H9 (cell line): Measurements from ENCODE around the gene ECE2. TPM values are rescaled to one million over a fixed set of nuclear protein-coding genes. Genes with fewer than 3 reads are reported as not detected.

Source experiments
- DNase-seq: peaks from one replicate; pipeline ENCODE4 v3.0.0-alpha.2; 2017
- H2AFZ ChIP-seq: one replicate; pipeline ENCODE4 v1.6.1; 2013; ENCODE audit warnings: mild to moderate bottlenecking, low read length, control low read depth, moderate library complexity
- H2AK5ac ChIP-seq: 2 replicates; pipeline ENCODE4 v1.6.1; 2013; ENCODE audit warnings: low read length, control low read depth, mixed read lengths; ENCODE audit not compliant: insufficient read length
- H2BK120ac ChIP-seq: one replicate; pipeline ENCODE4 v1.6.1; 2013; ENCODE audit warnings: low read depth, mild to moderate bottlenecking, low read length, control low read depth, inconsistent platforms; ENCODE audit not compliant: poor library complexity, severe bottlenecking
- H2BK12ac ChIP-seq: 2 replicates; pipeline ENCODE4 v1.6.1; 2013; ENCODE audit warnings: low read length, control low read depth, mixed read lengths, low read depth; ENCODE audit not compliant: insufficient read length
- H2BK15ac ChIP-seq: 2 replicates; pipeline ENCODE4 v1.6.1; 2013; ENCODE audit warnings: low read depth, low read length, control low read depth
- H2BK20ac ChIP-seq: one replicate; pipeline ENCODE4 v1.6.1; 2013; ENCODE audit warnings: low read depth, mild to moderate bottlenecking, low read length, control low read depth, inconsistent platforms; ENCODE audit not compliant: poor library complexity, severe bottlenecking
- H2BK5ac ChIP-seq: 2 replicates; pipeline ENCODE4 v1.6.1; 2013; ENCODE audit warnings: low read length, control low read depth, mixed read lengths; ENCODE audit not compliant: insufficient read length
- H3K14ac ChIP-seq: 2 replicates; pipeline ENCODE4 v1.6.1; 2013; ENCODE audit warnings: low read length, control low read depth; ENCODE audit not compliant: insufficient read depth
- H3K18ac ChIP-seq: 2 replicates; pipeline ENCODE4 v1.6.1; 2013; ENCODE audit warnings: low read depth, mild to moderate bottlenecking, mixed read lengths, low read length, control low read depth; ENCODE audit not compliant: insufficient read length
- H3K23ac ChIP-seq: 2 replicates; pipeline ENCODE4 v1.6.1; 2013; ENCODE audit warnings: low read length, control low read depth, mixed read lengths, low read depth; ENCODE audit not compliant: insufficient read length
- H3K23me2 ChIP-seq: 2 replicates; pipeline ENCODE4 v1.6.1; 2013; ENCODE audit warnings: low read depth, mild to moderate bottlenecking, mixed read lengths, low read length, control low read depth; ENCODE audit not compliant: insufficient read length, poor library complexity, severe bottlenecking
- H3K27ac ChIP-seq: 2 replicates; pipeline ENCODE4 v1.5.1; 2013; ENCODE audit warnings: low read length, control low read depth, mixed read lengths, low read depth; ENCODE audit not compliant: insufficient read length
- H3K27me3 ChIP-seq: 2 replicates; pipeline ENCODE4 v1.6.1; 2013; ENCODE audit warnings: low read length, control low read depth, inconsistent platforms; ENCODE audit not compliant: insufficient read depth
- H3K4ac ChIP-seq: 2 replicates; pipeline ENCODE4 v1.6.1; 2013; ENCODE audit warnings: low read depth, mild to moderate bottlenecking, control low read depth, inconsistent platforms, low read length, moderate library complexity
- H3K4me1 ChIP-seq: 2 replicates; pipeline ENCODE4 v1.6.1; 2013; ENCODE audit warnings: low read length, control low read depth, inconsistent platforms; ENCODE audit not compliant: insufficient read depth
- H3K4me2 ChIP-seq: 2 replicates; pipeline ENCODE4 v1.6.1; 2013; ENCODE audit warnings: low read length, control low read depth, mixed read lengths; ENCODE audit not compliant: insufficient read length, insufficient read depth
- H3K56ac ChIP-seq: 2 replicates; pipeline ENCODE4 v1.6.1; 2013; ENCODE audit warnings: low read depth, mild to moderate bottlenecking, mixed read lengths, low read length, control low read depth; ENCODE audit not compliant: insufficient read length
- H3K79me1 ChIP-seq: 2 replicates; pipeline ENCODE4 v1.6.1; 2013; ENCODE audit warnings: low read depth, mild to moderate bottlenecking, moderate library complexity, low read length, control low read depth, inconsistent platforms; ENCODE audit not compliant: insufficient read depth, poor library complexity, severe bottlenecking
- H3K79me2 ChIP-seq: 2 replicates; pipeline ENCODE4 v1.6.1; 2013; ENCODE audit warnings: low read length, control low read depth, inconsistent platforms; ENCODE audit not compliant: insufficient read depth
- H3K9ac ChIP-seq: 2 replicates; pipeline ENCODE4 v1.6.1; 2013; ENCODE audit warnings: low read length, control low read depth, mixed read lengths; ENCODE audit not compliant: insufficient read length; ENCODE audit errors: extremely low read depth
- H3K9me3 ChIP-seq: one replicate; pipeline ENCODE4 v1.6.1; 2013; ENCODE audit warnings: low read depth, low read length, inconsistent platforms; ENCODE audit not compliant: control insufficient read depth
- H3T11ph ChIP-seq: one replicate; pipeline ENCODE4 v1.6.1; 2013; ENCODE audit warnings: mild to moderate bottlenecking, low read length, control low read depth, inconsistent platforms
- H4K20me1 ChIP-seq: one replicate; pipeline ENCODE4 v1.6.1; 2013; ENCODE audit not compliant: control insufficient read depth, insufficient read length, insufficient read depth
- H4K5ac ChIP-seq: 2 replicates; pipeline ENCODE4 v1.6.1; 2013; ENCODE audit warnings: low read depth, mild to moderate bottlenecking, mixed read lengths, low read length, control low read depth; ENCODE audit not compliant: insufficient read length
- H4K8ac ChIP-seq: replicated peaks from 2 replicates; pipeline ENCODE4 v1.6.1; 2013; ENCODE audit warnings: low read length, control low read depth, mixed read lengths, low read depth; ENCODE audit not compliant: insufficient read length
- H4K91ac ChIP-seq: 2 replicates; pipeline ENCODE4 v1.6.1; 2013; ENCODE audit warnings: low read depth, mild to moderate bottlenecking, moderate library complexity, mixed read lengths, low read length, control low read depth; ENCODE audit not compliant: insufficient read length
- H3K27ac Mint-ChIP-seq, 3 experiments: 2 replicates in 2 of 3; 3 replicates in 1 of 3; pipeline ENCODE4 v1.8.0; 2020 to 2021; ENCODE audit warnings: mixed read lengths in 3 of 3, mild to moderate bottlenecking in 1 of 3, moderate library complexity in 1 of 3
- H3K27me3 Mint-ChIP-seq: 2 replicates; pipeline ENCODE4 v1.8.0; 2021; ENCODE audit warnings: low read depth, mild to moderate bottlenecking, moderate library complexity, mixed read lengths
- H3K36me3 Mint-ChIP-seq, 3 experiments: 2 replicates in 2 of 3; 3 replicates in 1 of 3; pipeline ENCODE4 v1.8.0; 2020 to 2021; ENCODE audit warnings: low read depth in 3 of 3, mixed read lengths in 3 of 3; ENCODE audit not compliant: insufficient read depth in 1 of 3
- H3K4me1 Mint-ChIP-seq, 2 experiments: 2 replicates each; pipeline ENCODE4 v1.8.0; 2020; ENCODE audit warnings: mixed read lengths in 2 of 2
- H3K4me3 Mint-ChIP-seq, 2 experiments: 2 replicates in 1 of 2; 3 replicates in 1 of 2; pipeline ENCODE4 v1.8.0; 2020 to 2021; ENCODE audit warnings: mild to moderate bottlenecking in 2 of 2, mixed read lengths in 2 of 2, moderate library complexity in 1 of 2
- H3K9me3 Mint-ChIP-seq, 2 experiments: 2 replicates in 1 of 2; 3 replicates in 1 of 2; pipeline ENCODE4 v1.8.0; 2020; ENCODE audit warnings: mild to moderate bottlenecking in 2 of 2, mixed read lengths in 2 of 2, moderate library complexity in 1 of 2
- CTCF ChIP-seq: fragments of 200-600 bp; sonication (generic); conservative IDR thresholded peaks from 3 replicates; pipeline ENCODE4 v1.8.0; 2021; ENCODE audit warnings: antibody characterized with exemption, mild to moderate bottlenecking
- WGBS: extraction: QIAGEN DNeasy Blood & Tissue Kit; methylation state at CpG from one replicate; pipeline ENCODE4 v1.1.7; 2013; ENCODE audit warnings: missing lambda C conversion rate, low lambda C conversion rate, mixed read lengths; ENCODE audit not compliant: insufficient read length; ENCODE audit errors: extremely low coverage; 5-methylcytosine and 5-hydroxymethylcytosine counted together
- total RNA-seq: library from RNA; stranded (reverse); gene quantifications from 2 replicates; pipeline ENCODE4 v1.2.1, GENCODE V29; 2021

The ECE2 gene
- total RNA-seq, 1 experiment from 2014 or later: not detected

- peak overlapping the region; percentile 96 to 99 for H3K4me3 Mint-ChIP-seq
- no peak overlapping the region for H2BK120ac ChIP-seq
- H3K18ac ChIP-seq: no peak overlapping the region
- H2AFZ ChIP-seq: no peak overlapping the region
- no peaks in the 10 kb centered on the region for H3K27me3 ChIP-seq
- H3K9me3 ChIP-seq: no peaks in the 10 kb centered on the region
- H3K56ac ChIP-seq: no peak overlapping the region
- peaks cover 6% of the 10 kb centered on the region for H3K23me2 ChIP-seq
- no CpG with 5 or more reads among the region's 3 CpGs for WGBS
- no peak overlapping the region for H2BK15ac ChIP-seq
- DNase-seq: no peak
- H4K8ac ChIP-seq: no peak overlapping the region
- H3T11ph ChIP-seq: no peak overlapping the region
- no peak overlapping the region for H3K14ac ChIP-seq
- H3K27ac Mint-ChIP-seq: peak overlapping the region in 1 of 3 experiments; percentile 88; a peak in 1 of 7 replicates
- no peaks in the 10 kb centered on the region for H4K20me1 ChIP-seq
- no peak overlapping the region for H2BK12ac ChIP-seq
- peaks cover 3% of the 10 kb centered on the region; the same call in 1 of the 2 replicates for H3K27me3 Mint-ChIP-seq
- H3K4me2 ChIP-seq: peak overlapping the region; percentile 74
- H3K4me1 Mint-ChIP-seq: peaks cover 9 to 11% of the 10 kb centered on the region in 2 experiments
- TF ChIP-seq CTCF: no peak
- H3K4ac ChIP-seq: no peak overlapping the region
- no peak overlapping the region for H3K27ac ChIP-seq
- no peak overlapping the region for H3K23ac ChIP-seq
- H4K91ac ChIP-seq: no peak overlapping the region
- peaks cover 48 to 59% (median 55%) of the 10 kb centered on the region in 3 experiments for H3K36me3 Mint-ChIP-seq
- no peaks in the 10 kb centered on the region for H3K79me1 ChIP-seq
- H2BK20ac ChIP-seq: no peak overlapping the region
- no peak overlapping the region for H2AK5ac ChIP-seq
- H3K9ac ChIP-seq: no peak overlapping the region
- H3K9me3 Mint-ChIP-seq: no peaks in the 10 kb centered on the region; a peak in 1 of 5 replicates
- no peak overlapping the region for H2BK5ac ChIP-seq
- H3K4me1 ChIP-seq: no peaks in the 10 kb centered on the region
- no peak overlapping the region for H4K5ac ChIP-seq
- peaks cover 11% of the 10 kb centered on the region; the same call in 1 of the 2 replicates for H3K79me2 ChIP-seq
Observed at GRCh38 chr3:184300378-184300720, 24.5 kb downstream of the ECE2 start.
